IMR-90 (cell line): ENCODE measurements around the gene CPLX3. TPM values are rescaled to one million over a fixed set of nuclear protein-coding genes. Genes with fewer than 3 reads are reported as not detected.

ENCODE experiments used
- ATAC-seq: fragments of 200-7000 bp; cut with Tn5 transposase; 2 replicates; pipeline ENCODE4 v1.9.1; 2020; ENCODE audit warnings: low read depth, mild to moderate bottlenecking, moderate library complexity
- BruUV-seq: library from RNA; stranded (reverse); fragments of 400-500 nt; replicated peaks from 2 replicates; lab custom pipeline; 2021; lab: Mats Ljungman, UMichigan
- CTCF ChIA-PET: fragments of 300-600 bp; formaldehyde crosslinking; extraction: SDS; loops from one replicate; lab custom pipeline; 2021; ENCODE audit warnings: antibody characterized with exemption; lab: Yijun Ruan, JAX
- POLR2A ChIA-PET: fragments of 300-600 bp; sonication (Branson Sonifier 250); formaldehyde crosslinking; loops from one replicate; lab custom pipeline; 2022; ENCODE audit warnings: antibody characterized with exemption; ENCODE audit not compliant: unreplicated experiment; lab: Charles Lee
- DNase-seq: peaks from one replicate; pipeline ENCODE4 v3.0.0; 2013
- H2AFZ ChIP-seq: replicated peaks from 2 replicates; pipeline ENCODE3; 2013; ENCODE audit warnings: low read length, mild to moderate bottlenecking; ENCODE audit not compliant: poor library complexity
- H2AK5ac ChIP-seq: 2 replicates; pipeline ENCODE4 v1.6.1; 2013; ENCODE audit warnings: low read depth, low read length, inconsistent platforms
- H2AK9ac ChIP-seq: replicated peaks from 2 replicates; pipeline ENCODE3; 2013; ENCODE audit warnings: mild to moderate bottlenecking, low read depth, low read length, moderate library complexity; ENCODE audit not compliant: poor library complexity
- H2BK120ac ChIP-seq: 2 replicates; pipeline ENCODE4 v1.6.1; 2013; ENCODE audit warnings: low read depth, low read length, inconsistent platforms
- H2BK15ac ChIP-seq: 3 replicates; pipeline ENCODE4 v1.6.1; 2013; ENCODE audit warnings: low read depth, low read length, inconsistent platforms
- H2BK20ac ChIP-seq: 2 replicates; pipeline ENCODE4 v1.6.1; 2013; ENCODE audit warnings: low read depth, mild to moderate bottlenecking, inconsistent platforms, low read length, moderate library complexity
- H2BK5ac ChIP-seq: 2 replicates; pipeline ENCODE4 v1.6.1; 2013; ENCODE audit warnings: mild to moderate bottlenecking, low read depth, low read length, inconsistent platforms; ENCODE audit not compliant: poor library complexity, severe bottlenecking
- H3K14ac ChIP-seq: replicated peaks from 2 replicates; pipeline ENCODE4 v1.6.1; 2013; ENCODE audit warnings: low read depth, low read length, inconsistent platforms
- H3K18ac ChIP-seq: 2 replicates; pipeline ENCODE4 v1.6.1; 2013; ENCODE audit warnings: low read depth, low read length, control low read depth
- H3K23ac ChIP-seq: 2 replicates; pipeline ENCODE4 v1.6.1; 2013; ENCODE audit warnings: low read depth, low read length, inconsistent platforms
- H3K27ac ChIP-seq: 2 replicates; pipeline ENCODE4 v1.5.1; 2013; ENCODE audit warnings: mild to moderate bottlenecking, control low read depth, low read length; ENCODE audit not compliant: insufficient read depth
- H3K27me3 ChIP-seq: 2 replicates; pipeline ENCODE4 v1.6.1; 2013; ENCODE audit warnings: low read length; ENCODE audit not compliant: control insufficient read depth, insufficient read depth
- H3K36me3 ChIP-seq: 2 replicates; pipeline ENCODE4 v1.6.1; 2013; ENCODE audit warnings: low read length, mixed read lengths; ENCODE audit not compliant: control insufficient read depth, insufficient read depth
- H3K4ac ChIP-seq: 2 replicates; pipeline ENCODE4 v1.6.1; 2013; ENCODE audit warnings: low read depth, low read length, inconsistent platforms
- H3K4me1 ChIP-seq: 2 replicates; pipeline ENCODE4 v1.6.1; 2013; ENCODE audit warnings: low read length, mixed read lengths; ENCODE audit not compliant: control insufficient read depth, insufficient read depth
- H3K4me2 ChIP-seq: 2 replicates; pipeline ENCODE4 v1.6.1; 2013; ENCODE audit warnings: low read depth, mild to moderate bottlenecking, control low read depth, low read length, moderate library complexity
- H3K4me3 ChIP-seq: 2 replicates; pipeline ENCODE4 v1.5.1; 2013; ENCODE audit warnings: low read depth, mild to moderate bottlenecking, control low read depth, low read length, moderate library complexity; ENCODE audit not compliant: insufficient read depth
- H3K56ac ChIP-seq: 2 replicates; pipeline ENCODE4 v1.6.1; 2013; ENCODE audit warnings: low read length, inconsistent platforms; ENCODE audit not compliant: insufficient read depth; ENCODE audit errors: extremely low read depth
- H3K79me1 ChIP-seq, 2 experiments: 2 replicates each; pipeline ENCODE4 v1.6.1; 2013; ENCODE audit warnings: low read length in 2 of 2, inconsistent platforms in 1 of 2, low read depth in 1 of 2
- H3K9ac ChIP-seq: 2 replicates; pipeline ENCODE4 v1.6.1; 2013; ENCODE audit warnings: low read depth, low read length, control low read depth
- H3K9me1 ChIP-seq: 2 replicates; pipeline ENCODE4 v1.6.1; 2013; ENCODE audit warnings: low read length, inconsistent platforms; ENCODE audit not compliant: insufficient read depth
- H3K9me3 ChIP-seq: 2 replicates; pipeline ENCODE4 v1.6.1; 2013; ENCODE audit warnings: low read length; ENCODE audit not compliant: control insufficient read depth, insufficient read depth
- H4K20me1 ChIP-seq: 2 replicates; pipeline ENCODE4 v1.6.1; 2013; ENCODE audit warnings: low read length, inconsistent platforms; ENCODE audit not compliant: insufficient read depth
- H4K5ac ChIP-seq: 2 replicates; pipeline ENCODE4 v1.6.1; 2013; ENCODE audit warnings: mild to moderate bottlenecking, low read depth, low read length, control low read depth
- H4K8ac ChIP-seq, 2 experiments: 2 replicates each; pipeline ENCODE4 v1.6.1; 2013; ENCODE audit warnings: low read depth in 2 of 2, low read length in 2 of 2, control low read depth in 1 of 2, inconsistent platforms in 1 of 2
- H4K91ac ChIP-seq: 2 replicates; pipeline ENCODE4 v1.6.1; 2013; ENCODE audit warnings: low read depth, low read length, inconsistent platforms; ENCODE audit not compliant: insufficient read depth
- BHLHE40 ChIP-seq: fragments of 150-350 bp; IDR thresholded peaks from 2 replicates; pipeline ENCODE4 v1.6.1; 2016; ENCODE audit warnings: mild to moderate bottlenecking, low read depth, low read length
- CEBPB ChIP-seq: IDR thresholded peaks from 2 replicates; pipeline ENCODE4 v1.6.1; 2012; ENCODE audit warnings: low read depth, low read length, improper control_type of control experiment
- CHD1 ChIP-seq: IDR thresholded peaks from 2 replicates; pipeline ENCODE4 v1.6.1; 2012; ENCODE audit warnings: low read depth, low read length, improper control_type of control experiment
- CTCF ChIP-seq: conservative IDR thresholded peaks from 2 replicates; pipeline ENCODE4 v1.5.1; 2012; ENCODE audit warnings: mild to moderate bottlenecking, low read depth, low read length, improper control_type of control experiment
- ELK1 ChIP-seq: fragments of 150-350 bp; IDR thresholded peaks from 2 replicates; pipeline ENCODE4 v1.6.1; 2016; ENCODE audit warnings: low read depth, mild to moderate bottlenecking, low read length, moderate library complexity, borderline replicate concordance
- FOS ChIP-seq: fragments of 150-350 bp; IDR thresholded peaks from 2 replicates; pipeline ENCODE4 v1.6.1; 2016; ENCODE audit warnings: low read depth, low read length
- MAFK ChIP-seq: IDR thresholded peaks from 2 replicates; pipeline ENCODE4 v1.6.1; 2012; ENCODE audit warnings: low read depth, low read length, improper control_type of control experiment
- MAZ ChIP-seq: IDR thresholded peaks from 2 replicates; pipeline ENCODE4 v1.6.1; 2012; ENCODE audit warnings: low read depth, mild to moderate bottlenecking, low read length, improper control_type of control experiment, moderate library complexity, borderline replicate concordance
- MXI1 ChIP-seq: IDR thresholded peaks from 2 replicates; pipeline ENCODE4 v1.6.1; 2012; ENCODE audit warnings: low read depth, mild to moderate bottlenecking, low read length, moderate library complexity, borderline replicate concordance
- NFE2L2 ChIP-seq: fragments of 150-350 bp; IDR thresholded peaks from 2 replicates; pipeline ENCODE4 v1.6.1; 2016; ENCODE audit warnings: low read depth, mild to moderate bottlenecking, low read length
- POLR2A ChIP-seq: IDR thresholded peaks from 2 replicates; pipeline ENCODE4 v1.6.1; 2012; ENCODE audit warnings: mild to moderate bottlenecking, low read depth, low read length
- RAD21 ChIP-seq: IDR thresholded peaks from 2 replicates; pipeline ENCODE4 v1.6.1; 2012; ENCODE audit warnings: low read length, improper control_type of control experiment
- RCOR1 ChIP-seq: IDR thresholded peaks from 2 replicates; pipeline ENCODE4 v1.6.1; 2012; ENCODE audit warnings: mild to moderate bottlenecking, low read length, improper control_type of control experiment; ENCODE audit not compliant: insufficient replicate concordance
- RFX5 ChIP-seq: IDR thresholded peaks from 2 replicates; pipeline ENCODE4 v1.8.0; 2012; ENCODE audit warnings: low read depth, mild to moderate bottlenecking, low read length, moderate library complexity
- SMC3 ChIP-seq: fragments of 150-350 bp; IDR thresholded peaks from 2 replicates; pipeline ENCODE4 v1.6.1; 2016; ENCODE audit warnings: low read depth, mild to moderate bottlenecking, antibody characterized with exemption, low read length, moderate library complexity
- USF2 ChIP-seq: fragments of 150-350 bp; IDR thresholded peaks from 2 replicates; pipeline ENCODE4 v1.6.1; 2017; ENCODE audit warnings: mild to moderate bottlenecking, antibody characterized with exemption, low read length, low read depth
- WGBS, 2 experiments: methylation state at CpG; one replicate each; pipeline versions ENCODE4 v1.1.5 to v1.1.7; 2013; ENCODE audit warnings: missing lambda C conversion rate in 2 of 2; ENCODE audit not compliant: insufficient read length in 1 of 2; ENCODE audit errors: extremely low coverage in 2 of 2; 5-methylcytosine and 5-hydroxymethylcytosine counted together
- dilution Hi-C: fragments of 300-500 bp; cut with HindIII; formaldehyde crosslinking; loops from one replicate; pipeline ENCODE4 v1.14.3; 2018; ENCODE audit warnings: low sequenced_read_pairs; ENCODE audit not compliant: unreplicated experiment
- in situ Hi-C: fragments of 300-500 bp; cut with MboI; formaldehyde crosslinking; loops from 3 replicates; pipeline ENCODE4 v1.14.3; 2019; ENCODE audit warnings: low sequenced_read_pairs, inconsistent platforms, mixed read lengths
- intact Hi-C: fragments of 100-400 bp; cut with micrococcal nuclease; formaldehyde crosslinking; loops from 2 replicates; pipeline ENCODE4 v1.10.0; 2022
- polyA plus RNA-seq, 3 experiments: library from polyadenylated mRNA; depleted of rRNA; stranded (reverse); fragments of >200 nt; gene quantifications; 2 replicates each; pipeline ENCODE4 v1.2.3, GENCODE V29; 2012; ENCODE audit warnings: low replicate concordance in 1 of 3
- total RNA-seq: library from RNA; depleted of rRNA; stranded (reverse); fragments of >200 nt; gene quantifications from 2 replicates; pipeline ENCODE4 v1.2.3, GENCODE V29; 2012

Gene CPLX3
- total and polyA plus RNA-seq, 2 of the 4 experiments (the other 2 are of a cell fraction): not detected

- Histone ChIP-seq H2BK120ac (no peak overlapping the region), H2BK20ac (no peak overlapping the region), H3K18ac (no peak overlapping the region), H3K4ac (no peak overlapping the region), H3K27me3 (no peaks in the 10 kb centered on the region), H2BK5ac (no peak overlapping the region), H3K56ac (no peak overlapping the region), H3K9me3 (no peaks in the 10 kb centered on the region), H3K23ac (no peak overlapping the region), H2BK15ac (no peak overlapping the region), H2AK5ac (no peak overlapping the region), H3K9me1 (peaks cover 44% of the 10 kb centered on the region), H4K20me1 (peaks cover 83% of the 10 kb centered on the region), H3K4me3 (no peak overlapping the region), H4K8ac (no peak overlapping the region), H3K4me1 (peaks cover 19% of the 10 kb centered on the region), H2AK9ac (no peak overlapping the region), H3K4me2 (no peak overlapping the region), H3K36me3 (peaks cover 2% of the 10 kb centered on the region), H3K14ac (no peak overlapping the region), H4K5ac (no peak overlapping the region), H2AFZ (no peak overlapping the region), H4K91ac (no peak overlapping the region), H3K27ac (no peak overlapping the region), H3K79me1 (peaks cover 17 to 90% of the 10 kb centered on the region in 2 experiments), H3K9ac (no peak overlapping the region)
- no peak for ATAC-seq
- ChIA-PET POLR2A (no interaction called here), CTCF (no interaction called here)
- in situ Hi-C loops: no loop called here
- no TSS peak for BruUV-seq
- 94% methylated on average over 3 of the region's 6 CpGs; no CpG with 5 or more reads in 1 of the 2 experiments for WGBS, 2 experiments
- intact Hi-C loops: no loop called here
- no peak for TF ChIP-seq NFE2L2
- no peak for TF ChIP-seq FOS
- no peak for TF ChIP-seq CEBPB
- TF ChIP-seq CHD1: no peak
- TF ChIP-seq POLR2A: no peak
- no peak for TF ChIP-seq SMC3
- no peak for TF ChIP-seq MXI1
- no peak for TF ChIP-seq ELK1
- TF ChIP-seq RCOR1: no peak
- no peak for TF ChIP-seq MAFK
- no peak for TF ChIP-seq MAZ
- TF ChIP-seq BHLHE40: no peak
- TF ChIP-seq USF2: no peak
- no peak for TF ChIP-seq RFX5
- no peak for TF ChIP-seq RAD21
- no peak for TF ChIP-seq CTCF
- DNase-seq: no peak
- dilution Hi-C loops: no loop called here
Observed at GRCh38 chr15:74868059-74868458, 41.6 kb downstream of the CPLX3 start.
